ENCODE measurements around the gene ETFA. TPM values are rescaled to one million over a fixed set of nuclear protein-coding genes. Genes with fewer than 3 reads are reported as not detected.
"Not testable (repeated sequence)": the region's sequence is repeated elsewhere in the genome, so short reads cannot be mapped to it uniquely, and the experiment has no call there.

The ETFA gene
- total RNA-seq, 2 experiments from 2014 or later: 159 to 164 TPM

DNA sequence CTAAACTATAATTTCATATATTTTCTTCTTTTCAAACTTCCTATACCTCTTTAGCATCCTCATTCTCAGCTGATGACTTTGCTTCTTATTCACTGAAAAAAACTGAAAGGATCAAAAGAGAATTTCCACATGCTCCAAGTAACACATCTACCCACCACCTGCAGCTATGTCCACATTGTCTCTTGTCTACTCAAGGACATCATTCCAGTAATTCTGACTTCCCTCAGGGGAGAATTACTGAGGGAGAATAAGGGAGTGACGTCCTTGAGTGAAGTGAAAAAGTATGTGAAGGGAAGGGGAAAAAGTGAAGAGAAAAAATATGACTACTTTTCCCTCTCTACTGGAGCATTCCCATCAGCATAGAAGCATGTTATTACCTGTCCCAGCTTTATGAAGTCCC is 32.6 kb downstream of the ETFA start:
- Mint-ChIP-seq H3K4me1 (ENCODE audit: low read depth) (peaks cover 6% of the 10 kb centered on the region), H3K27ac (no peak overlapping the region), H3K27me3 (no peaks in the 10 kb centered on the region), H3K4me3 (no peak overlapping the region), H3K36me3 (ENCODE audit: low read depth) (peaks cover 58% of the 10 kb centered on the region), H3K9me3 (no peaks in the 10 kb centered on the region)
- ATAC-seq (no peak), DNase-seq (no peak)
- intact Hi-C loops (cut with micrococcal nuclease): no loop called here
- POLR2A ChIA-PET: no interaction called here
- TF ChIP-seq, protein P1, sequence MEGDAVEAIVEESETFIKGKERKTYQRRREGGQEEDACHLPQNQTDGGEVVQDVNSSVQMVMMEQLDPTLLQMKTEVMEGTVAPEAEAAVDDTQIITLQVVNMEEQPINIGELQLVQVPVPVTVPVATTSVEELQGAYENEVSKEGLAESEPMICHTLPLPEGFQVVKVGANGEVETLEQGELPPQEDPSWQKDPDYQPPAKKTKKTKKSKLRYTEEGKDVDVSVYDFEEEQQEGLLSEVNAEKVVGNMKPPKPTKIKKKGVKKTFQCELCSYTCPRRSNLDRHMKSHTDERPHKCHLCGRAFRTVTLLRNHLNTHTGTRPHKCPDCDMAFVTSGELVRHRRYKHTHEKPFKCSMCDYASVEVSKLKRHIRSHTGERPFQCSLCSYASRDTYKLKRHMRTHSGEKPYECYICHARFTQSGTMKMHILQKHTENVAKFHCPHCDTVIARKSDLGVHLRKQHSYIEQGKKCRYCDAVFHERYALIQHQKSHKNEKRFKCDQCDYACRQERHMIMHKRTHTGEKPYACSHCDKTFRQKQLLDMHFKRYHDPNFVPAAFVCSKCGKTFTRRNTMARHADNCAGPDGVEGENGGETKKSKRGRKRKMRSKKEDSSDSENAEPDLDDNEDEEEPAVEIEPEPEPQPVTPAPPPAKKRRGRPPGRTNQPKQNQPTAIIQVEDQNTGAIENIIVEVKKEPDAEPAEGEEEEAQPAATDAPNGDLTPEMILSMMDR (IDR thresholded peaks at IDR 0.05): no peak
- CTCF ChIA-PET: no interaction called here

DNA sequence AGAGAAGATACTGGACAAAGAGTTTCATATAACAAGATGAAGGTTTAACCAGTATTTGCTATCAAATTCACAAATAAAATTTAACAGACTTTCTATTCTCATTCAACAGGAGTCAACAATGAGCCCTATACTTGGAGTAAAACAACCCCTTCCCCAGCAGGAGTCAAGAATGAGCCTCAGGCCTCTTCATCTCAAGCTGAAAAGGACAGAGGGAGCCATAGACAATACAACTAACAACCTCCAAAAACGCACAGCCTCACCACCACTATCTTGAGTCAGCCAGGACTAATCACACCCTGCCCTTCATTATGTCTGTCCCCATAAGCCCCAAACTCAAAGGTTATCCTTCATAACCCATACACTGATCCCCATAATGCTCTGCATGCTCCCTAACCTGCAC is 36.4 kb downstream of the ETFA start:
- ChIA-PET CTCF (no interaction called here), POLR2A (no interaction called here)
- intact Hi-C loops (cut with micrococcal nuclease): no loop called here
- H3K9me3 Mint-ChIP-seq: peaks cover 6% of the 10 kb centered on the region
- H3K27me3 Mint-ChIP-seq: no peaks in the 10 kb centered on the region
- ATAC-seq (no peak), DNase-seq (no peak)
- H3K27ac Mint-ChIP-seq: no peak overlapping the region
- peaks cover 59% of the 10 kb centered on the region for H3K36me3 Mint-ChIP-seq (ENCODE audit: low read depth)
- H3K4me1 Mint-ChIP-seq (ENCODE audit: low read depth): no peaks in the 10 kb centered on the region
- TF ChIP-seq, protein P1 (IDR thresholded peaks at IDR 0.05): no peak
- H3K4me3 Mint-ChIP-seq: no peak overlapping the region

DNA sequence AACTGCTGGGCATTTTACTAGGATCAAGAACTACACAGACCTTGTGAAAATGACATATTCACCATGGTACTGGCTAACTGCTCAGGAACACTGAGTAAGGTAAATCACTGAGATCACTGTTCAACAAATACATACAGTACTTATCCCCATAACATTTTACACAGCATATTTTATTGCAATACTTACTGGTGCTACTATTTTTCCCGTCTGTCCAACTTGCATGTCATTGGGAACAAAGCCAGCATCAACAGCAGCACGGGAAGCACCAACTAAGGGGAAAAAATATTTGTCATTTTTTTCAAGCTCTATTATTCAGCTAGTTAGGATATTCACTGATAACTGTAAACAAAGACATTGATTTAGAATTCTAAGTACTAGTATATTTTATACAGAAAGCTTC is 37.0 kb downstream of the ETFA start:
- Mint-ChIP-seq H3K27ac (no peak overlapping the region), H3K9me3 (peaks cover 10% of the 10 kb centered on the region), H3K27me3 (no peaks in the 10 kb centered on the region), H3K4me3 (no peak overlapping the region), H3K4me1 (ENCODE audit: low read depth) (no peaks in the 10 kb centered on the region), H3K36me3 (ENCODE audit: low read depth) (peaks cover 62% of the 10 kb centered on the region)
- intact Hi-C loops (cut with micrococcal nuclease): no loop called here
- TF ChIP-seq, protein P1 (IDR thresholded peaks at IDR 0.05): no peak
- POLR2A ChIA-PET: interaction anchor here (0.6 kb wide), 1 partner anchor 651 kb away, joined by 3 read pairs; no protein-coding TSS in a partner anchor
- no peak for DNase-seq
- ATAC-seq: no peak
- CTCF ChIA-PET: no interaction called here

DNA sequence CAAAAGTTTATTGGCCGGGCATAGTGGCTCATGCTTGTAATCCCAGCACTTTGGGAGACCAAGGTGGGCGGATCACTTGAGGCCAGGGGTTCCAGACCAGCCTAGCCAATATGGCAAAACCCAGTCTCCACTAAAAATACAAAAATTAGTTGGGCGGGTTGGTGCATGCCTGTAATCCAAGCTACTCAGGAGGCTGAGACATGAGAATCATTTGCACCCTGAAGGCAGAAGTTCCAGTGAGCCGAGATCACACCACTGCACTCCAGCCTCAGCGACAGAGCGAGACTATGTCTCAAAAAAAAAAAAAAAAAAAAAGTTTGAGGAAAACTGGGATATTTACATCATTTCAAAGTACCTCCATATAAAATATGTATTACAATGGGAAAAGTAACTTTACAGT is 40.4 kb downstream of the ETFA start:
- peaks cover 27% of the 10 kb centered on the region for H3K9me3 Mint-ChIP-seq

DNA sequence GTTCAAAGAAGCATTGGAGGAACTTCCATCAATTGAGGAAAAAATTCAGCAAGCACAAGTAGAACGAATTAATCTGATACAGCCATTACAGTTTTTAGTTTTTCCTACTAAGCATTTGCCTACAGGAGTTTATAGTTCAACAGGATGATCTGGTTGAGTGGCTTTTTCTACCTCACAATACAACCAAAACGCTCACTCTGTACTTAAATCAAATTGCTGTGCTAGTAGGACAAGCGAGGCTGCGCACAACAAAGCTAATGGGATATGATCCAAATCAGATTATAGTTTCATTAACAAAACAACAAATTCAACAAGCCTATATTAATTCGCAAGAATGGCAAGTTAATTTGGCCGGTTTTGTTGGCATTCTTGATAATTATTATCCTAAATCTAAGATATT is 44.2 kb downstream of the ETFA start:
- peaks cover 48% of the 10 kb centered on the region for H3K9me3 Mint-ChIP-seq
- POLR2A ChIA-PET: no interaction called here

More for the DNA sequence above, 40.4 kb downstream of the ETFA start:
- CTCF ChIA-PET: no interaction called here
- Mint-ChIP-seq H3K27me3 (no peaks in the 10 kb centered on the region), H3K4me1 (ENCODE audit: low read depth) (no peaks in the 10 kb centered on the region), H3K27ac (no peak overlapping the region), H3K36me3 (ENCODE audit: low read depth) (peaks cover 71% of the 10 kb centered on the region), H3K4me3 (no peak overlapping the region)
- POLR2A ChIA-PET: no interaction called here
- no peak for ATAC-seq
- DNase-seq: no peak
- TF ChIP-seq, protein P1 (IDR thresholded peaks at IDR 0.05): no peak
- intact Hi-C loops (cut with micrococcal nuclease): no loop called here

DNA sequence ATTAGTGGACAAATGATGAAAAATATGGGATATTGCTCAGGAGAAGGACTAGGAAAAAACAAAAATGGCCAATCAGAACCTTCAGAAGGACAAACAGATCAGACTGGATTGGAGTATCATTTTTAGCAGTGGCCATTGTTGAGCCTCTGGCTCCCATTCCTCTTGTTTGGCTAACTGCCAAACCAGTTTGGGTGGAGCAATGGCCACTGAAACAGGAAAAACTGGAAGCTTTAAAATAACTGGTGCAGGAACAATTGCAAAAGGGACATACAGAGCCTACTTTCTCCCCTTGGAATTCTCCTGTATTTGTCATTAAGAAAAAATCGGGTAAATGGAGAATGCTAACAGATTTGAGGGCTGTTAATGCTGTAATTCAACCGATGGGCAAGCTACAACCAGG is 45.5 kb downstream of the ETFA start:
- H3K27ac Mint-ChIP-seq; H3K27me3 Mint-ChIP-seq; POLR2A ChIA-PET; intact Hi-C loops (cut with micrococcal nuclease); H3K4me1 Mint-ChIP-seq (ENCODE audit: low read depth); CTCF ChIA-PET; ATAC-seq; H3K4me3 Mint-ChIP-seq; DNase-seq: not testable (repeated sequence)
- Mint-ChIP-seq H3K36me3 (ENCODE audit: low read depth) (peaks cover 96% of the 10 kb centered on the region), H3K9me3 (peaks cover 49% of the 10 kb centered on the region)

More for the DNA sequence above, 44.2 kb downstream of the ETFA start:
- H3K27me3 Mint-ChIP-seq: no peaks in the 10 kb centered on the region
- H3K4me1 Mint-ChIP-seq (ENCODE audit: low read depth): no peaks in the 10 kb centered on the region
- H3K4me3 Mint-ChIP-seq: no peak overlapping the region
- intact Hi-C loops (cut with micrococcal nuclease): no loop called here
- DNase-seq (no peak), ATAC-seq (no peak)
- CTCF ChIA-PET: no interaction called here
- H3K36me3 Mint-ChIP-seq (ENCODE audit: low read depth): peaks cover 90% of the 10 kb centered on the region
- no peak overlapping the region for H3K27ac Mint-ChIP-seq
- TF ChIP-seq, protein P1 (IDR thresholded peaks at IDR 0.05): no peak

Measured in activated CD8-positive, alpha-beta T cell treated with anti-CD3 and anti-CD28 coated beads for 36 hours (primary cell).